Measurements from ENCODE around the gene ZNRD2. TPM values are rescaled to one million over a fixed set of nuclear protein-coding genes. Genes with fewer than 3 reads are reported as not detected.

The ZNRD2 gene
- total and polyA plus RNA-seq, 2 of the 8 experiments (the other 6 are each of a cell fraction or from before 2014, with no cell fraction given), result 53.4 to 125 TPM

- TF ChIP-seq EP300 (IDR thresholded peaks at IDR 0.05; ENCODE audit: borderline replicate concordance in 1 of 2, low read depth in 2 of 2, low read length in 2 of 2) (no peak), KDM5A (IDR thresholded peaks at IDR 0.05; ENCODE audit: low read length) (no peak), CBX5 (IDR thresholded peaks at IDR 0.05; ENCODE audit: low read depth, low read length) (no peak)
- TF ChIP-seq, protein P1, sequence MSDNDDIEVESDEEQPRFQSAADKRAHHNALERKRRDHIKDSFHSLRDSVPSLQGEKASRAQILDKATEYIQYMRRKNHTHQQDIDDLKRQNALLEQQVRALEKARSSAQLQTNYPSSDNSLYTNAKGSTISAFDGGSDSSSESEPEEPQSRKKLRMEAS (IDR thresholded peaks at IDR 0.05), result no peak
These were observed 26.2 kb downstream of the ZNRD2 start (continued) for GRCh38 chr11:65596520-65596919.
